GM12891 (cell line): Measurements from ENCODE around the gene CCSER2.

ENCODE experiments used
- POLR2AphosphoS5 ChIP-seq: IDR thresholded peaks from 2 replicates; pipeline ENCODE4 v1.6.1; 2011; ENCODE audit warnings: low read depth, low read length, control low read depth
- SPI1 ChIP-seq: IDR thresholded peaks from 2 replicates; pipeline ENCODE4 v1.6.1; 2011; ENCODE audit warnings: low read depth, low read length, control low read depth
- TAF1 ChIP-seq: IDR thresholded peaks from 2 replicates; pipeline ENCODE4 v1.6.1; 2011; ENCODE audit warnings: low read depth, low read length, control low read depth

DNA sequence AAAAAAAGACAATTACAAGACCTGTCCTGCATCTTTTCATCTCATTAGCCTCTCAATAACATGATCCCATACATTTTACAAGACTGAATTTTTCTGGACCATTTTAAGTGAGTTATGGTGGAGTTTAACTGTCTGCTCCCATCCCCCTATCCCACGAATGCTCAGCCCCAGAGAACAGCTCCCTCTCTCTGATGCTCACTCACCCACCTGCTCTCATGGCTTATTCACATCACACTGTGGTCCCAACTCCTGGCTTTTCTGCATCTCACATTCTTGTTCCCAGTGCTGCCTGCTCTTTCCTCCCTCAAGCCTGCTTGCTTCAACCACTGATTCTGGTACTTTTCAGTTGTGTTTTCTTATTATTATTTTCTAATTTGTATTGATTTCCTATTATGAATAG is 20.4 kb upstream of the CCSER2 start:
- TF ChIP-seq TAF1 = no peak
- no peak for TF ChIP-seq POLR2AphosphoS5
- TF ChIP-seq SPI1 = no peak
